T-helper 1 cell (primary cell): ENCODE data around the gene RNF17.
A peak's percentile ranks its signal among the peaks of the same experiment; 100 is the strongest.
"Not testable (repeated sequence)": the region's sequence is repeated elsewhere in the genome, so short reads cannot be mapped to it uniquely, and the experiment has no call there.

ENCODE experiments used
- DNase-seq, 5 donors: peaks; one replicate each; pipeline ENCODE4 v3.0.0-alpha.2; 2012 to 2020

Gene RNF17

GRCh38 chr13:24742977-24743376 lies 21.0 kb upstream of the RNF17 start:
- no peak for DNase-seq

- DNase-seq: no peak
Measured at GRCh38 chr13:24744247-24744646, 19.7 kb upstream of the RNF17 start.

GRCh38 chr13:24745516-24745860 lies 18.5 kb upstream of the RNF17 start:
- DNase-seq: no peak

- DNase-seq: no peak
Measured at GRCh38 chr13:24745861-24746617, 17.9 kb upstream of the RNF17 start.

GRCh38 chr13:24746618-24747247 lies 17.2 kb upstream of the RNF17 start:
- DNase-seq: peak in 1 of 5 donors; percentile 28

GRCh38 chr13:24747248-24748060 lies 16.5 kb upstream of the RNF17 start:
- DNase-seq: peak in 1 of 5 donors; percentile 57

- no peak for DNase-seq
Measured at GRCh38 chr13:24748061-24748400, 15.9 kb upstream of the RNF17 start.

GRCh38 chr13:24759197-24759596 lies 4.8 kb upstream of the RNF17 start:
- DNase-seq: no peak

- no peak for DNase-seq
Measured at GRCh38 chr13:24764276-24764630, 284 bp downstream of the RNF17 start.

GRCh38 chr13:24777171-24777570 lies 13.2 kb downstream of the RNF17 start:
- DNase-seq: no peak

- no peak for DNase-seq
Measured at GRCh38 chr13:24784319-24784718, 20.4 kb downstream of the RNF17 start.

- DNase-seq: no peak
Measured at GRCh38 chr13:24788538-24788937, 24.6 kb downstream of the RNF17 start.

GRCh38 chr13:24802074-24802473 lies 38.1 kb downstream of the RNF17 start:
- no peak for DNase-seq

GRCh38 chr13:24821207-24821606 lies 57.2 kb downstream of the RNF17 start:
- no peak for DNase-seq

GRCh38 chr13:24822640-24823039 lies 58.7 kb downstream of the RNF17 start:
- DNase-seq: no peak

GRCh38 chr13:24823122-24823710 lies 59.2 kb downstream of the RNF17 start:
- DNase-seq: not testable (repeated sequence)

GRCh38 chr13:24827799-24828198 lies 63.8 kb downstream of the RNF17 start:
- no peak for DNase-seq

- no peak for DNase-seq
Measured at GRCh38 chr13:24834902-24835510, 71.0 kb downstream of the RNF17 start.

GRCh38 chr13:24837528-24837927 lies 73.6 kb downstream of the RNF17 start:
- not testable (repeated sequence) for DNase-seq

GRCh38 chr13:24842549-24843274 lies 78.7 kb downstream of the RNF17 start:
- DNase-seq: no peak

GRCh38 chr13:24851546-24851945 lies 87.6 kb downstream of the RNF17 start:
- DNase-seq: no peak

GRCh38 chr13:24854311-24854710 lies 90.3 kb downstream of the RNF17 start:
- DNase-seq: no peak
